Inflammatory macrophage treated with lipopolysaccharide for 1 hour (primary cell): ENCODE results near the gene SLC25A33.
"Not testable (repeated sequence)": the region's sequence is repeated elsewhere in the genome, so short reads cannot be mapped to it uniquely, and the experiment has no call there.

Experiments
- DNase-seq, 2 donors: peaks; one replicate each; pipeline ENCODE4 v3.0.0-alpha.2; 2020 to 2022

The SLC25A33 gene, protein sequence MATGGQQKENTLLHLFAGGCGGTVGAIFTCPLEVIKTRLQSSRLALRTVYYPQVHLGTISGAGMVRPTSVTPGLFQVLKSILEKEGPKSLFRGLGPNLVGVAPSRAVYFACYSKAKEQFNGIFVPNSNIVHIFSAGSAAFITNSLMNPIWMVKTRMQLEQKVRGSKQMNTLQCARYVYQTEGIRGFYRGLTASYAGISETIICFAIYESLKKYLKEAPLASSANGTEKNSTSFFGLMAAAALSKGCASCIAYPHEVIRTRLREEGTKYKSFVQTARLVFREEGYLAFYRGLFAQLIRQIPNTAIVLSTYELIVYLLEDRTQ

DNA sequence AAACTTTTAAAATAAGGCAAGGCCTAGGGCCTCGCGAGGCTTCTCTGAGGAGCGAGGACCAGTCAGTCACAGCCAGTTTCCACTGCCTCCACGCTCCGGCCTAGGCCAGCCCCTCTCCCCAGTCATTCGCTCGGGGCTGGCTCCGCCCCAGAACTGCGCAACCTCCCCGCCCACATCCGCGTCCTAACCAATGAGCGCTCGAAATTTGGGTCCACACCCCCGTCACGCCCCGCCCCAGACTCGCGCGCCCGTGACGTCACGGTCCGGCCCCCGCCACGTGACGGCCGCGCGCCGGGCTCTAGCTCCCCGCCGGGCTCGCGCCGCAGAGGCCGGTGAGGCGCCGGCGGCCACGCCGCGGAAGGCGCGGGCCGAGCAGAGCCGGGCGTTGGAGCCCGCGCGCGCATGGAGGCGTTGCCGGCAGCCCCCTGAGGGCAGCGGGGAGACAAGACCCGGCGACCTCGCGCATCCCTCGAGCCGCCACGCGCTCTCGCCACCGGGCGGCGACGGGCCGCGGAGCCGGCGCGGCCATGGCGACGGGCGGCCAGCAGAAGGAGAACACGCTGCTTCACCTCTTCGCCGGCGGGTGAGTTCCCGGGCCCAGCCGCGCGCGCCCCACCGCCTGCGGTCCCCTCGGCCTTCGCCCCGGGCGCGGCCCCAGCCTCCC lies at the start of gene SLC25A33:
Gene SLC25A33 (plus strand): TSS at position 301 of the 664 bp plus-strand sequence. CDS start 227 bp downstream, at position 528.
- DNase-seq, result peak; percentile 94 to 100

DNA sequence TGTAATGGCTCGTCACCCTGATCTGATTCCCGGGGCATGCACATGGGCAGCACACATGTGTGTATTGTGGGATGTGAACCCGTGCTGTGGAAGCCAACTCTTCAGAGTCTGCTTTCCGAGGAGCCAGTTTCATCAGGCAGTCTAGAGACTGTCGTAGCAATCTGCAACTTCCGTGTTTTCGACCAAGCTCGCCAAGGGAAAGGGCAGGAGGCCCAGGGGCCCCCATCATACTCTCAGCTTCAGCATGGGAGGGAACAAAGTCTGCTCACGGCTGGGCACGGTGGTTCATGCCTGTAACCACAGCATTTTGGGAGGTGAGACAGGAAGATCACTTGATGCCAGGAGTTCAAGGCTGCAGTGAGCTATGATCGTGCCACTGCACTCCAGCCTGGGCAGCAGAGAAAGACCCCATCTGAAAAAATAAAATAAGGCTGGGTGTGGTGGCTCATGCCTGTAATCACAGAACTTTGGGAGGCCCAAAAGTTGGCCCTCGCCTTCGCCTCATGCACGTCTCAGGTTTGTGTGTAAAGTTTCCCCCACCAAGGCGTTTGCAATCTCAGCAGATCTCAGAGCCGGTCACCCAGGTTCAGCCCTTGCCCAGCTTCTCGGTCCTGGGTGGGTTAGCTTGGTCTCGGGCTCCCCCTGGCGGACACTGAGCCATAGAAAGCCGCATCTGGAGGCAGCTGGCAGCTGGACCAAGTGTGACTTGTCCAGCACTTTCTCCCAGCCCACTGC lies 48.5 kb upstream of the SLC25A33 start:
- peak; percentile 56 to 94 for DNase-seq

DNA sequence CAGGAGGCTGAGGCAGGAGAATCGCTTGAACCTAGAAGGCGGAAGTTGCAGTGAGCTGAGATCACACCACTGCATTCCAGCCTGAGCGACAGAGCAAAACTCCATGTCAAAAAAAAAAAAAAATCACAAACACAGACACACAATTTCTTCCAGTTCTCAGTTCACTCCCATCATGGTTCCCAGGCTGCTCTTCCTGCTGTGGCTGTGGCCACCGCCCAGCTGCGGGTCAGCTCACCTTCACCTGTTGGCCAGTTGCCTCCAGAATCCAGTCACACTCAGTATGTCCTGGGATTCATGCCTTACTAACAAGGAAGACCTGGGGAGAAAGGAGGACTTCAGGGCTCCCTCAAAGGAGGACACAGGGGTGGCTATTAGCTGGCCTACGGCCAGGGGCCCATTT lies 45.9 kb upstream of the SLC25A33 start:
- DNase-seq, result no peak

DNA sequence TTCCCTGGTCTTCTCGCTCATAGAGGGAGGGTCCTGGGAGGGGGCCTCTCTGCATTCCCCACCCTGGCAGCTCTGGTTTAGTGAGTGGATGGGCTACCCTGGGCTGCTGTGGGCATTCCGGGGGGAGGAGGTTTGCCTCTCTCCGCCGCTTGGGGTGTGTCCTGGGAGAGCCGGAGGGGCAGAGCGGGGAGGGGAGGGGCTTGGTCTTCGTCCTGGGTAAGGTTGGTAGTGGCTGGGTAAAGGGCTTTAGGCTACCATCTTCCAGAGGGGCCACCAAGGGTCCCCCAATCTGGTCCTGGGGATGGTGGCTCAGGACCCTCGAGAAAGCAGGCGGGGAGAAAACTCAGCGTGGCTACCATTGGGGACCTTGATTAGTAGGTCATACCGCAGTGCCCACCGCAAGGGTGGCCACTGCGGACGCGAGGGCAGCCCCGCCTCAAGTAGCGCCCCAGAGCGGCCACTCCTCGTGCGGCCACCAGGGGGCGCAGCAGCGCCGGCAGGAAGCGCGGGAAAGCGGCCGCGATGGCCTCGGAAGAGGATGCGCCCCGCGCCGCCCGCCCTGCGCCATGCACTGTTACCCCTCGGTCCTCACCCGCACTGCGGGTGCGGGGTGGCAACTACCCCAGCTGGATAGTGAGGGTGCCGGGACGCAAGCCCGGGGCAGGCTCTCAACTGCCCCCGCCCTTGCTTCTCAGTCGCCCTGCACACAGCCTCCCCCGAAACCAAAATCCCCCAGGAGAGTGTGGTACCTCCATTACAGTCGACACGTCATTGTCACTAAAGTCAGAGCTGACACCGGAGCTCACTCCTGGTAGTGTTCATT lies 44.1 kb upstream of the SLC25A33 start:
- DNase-seq, result peak in 1 of 2 donors; percentile 69

DNA sequence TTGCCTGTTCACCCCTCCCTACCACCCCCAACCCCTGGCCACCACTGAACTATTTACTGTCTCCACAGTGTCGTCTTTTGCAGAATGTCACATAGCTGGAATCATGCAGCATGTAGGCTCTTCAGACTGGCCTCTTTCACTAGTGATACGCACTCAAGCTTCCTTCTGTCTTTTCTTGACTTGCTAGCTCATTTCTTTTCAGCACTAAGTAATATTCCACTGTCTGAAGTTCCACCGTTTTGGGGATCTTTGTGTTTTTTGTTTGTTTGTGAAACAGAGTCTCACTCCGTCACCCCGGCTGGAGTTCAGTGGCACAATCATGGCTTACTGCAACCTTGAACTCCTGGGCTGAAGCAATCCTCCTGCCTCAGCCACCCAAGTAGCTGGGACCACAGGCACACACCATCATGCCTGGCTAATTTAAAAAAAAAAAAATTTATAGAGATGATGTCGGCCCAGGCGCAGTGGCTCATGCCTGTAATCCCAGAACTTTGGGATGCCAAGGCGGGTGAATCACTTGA lies 43.4 kb upstream of the SLC25A33 start:
- DNase-seq, result no peak

DNA sequence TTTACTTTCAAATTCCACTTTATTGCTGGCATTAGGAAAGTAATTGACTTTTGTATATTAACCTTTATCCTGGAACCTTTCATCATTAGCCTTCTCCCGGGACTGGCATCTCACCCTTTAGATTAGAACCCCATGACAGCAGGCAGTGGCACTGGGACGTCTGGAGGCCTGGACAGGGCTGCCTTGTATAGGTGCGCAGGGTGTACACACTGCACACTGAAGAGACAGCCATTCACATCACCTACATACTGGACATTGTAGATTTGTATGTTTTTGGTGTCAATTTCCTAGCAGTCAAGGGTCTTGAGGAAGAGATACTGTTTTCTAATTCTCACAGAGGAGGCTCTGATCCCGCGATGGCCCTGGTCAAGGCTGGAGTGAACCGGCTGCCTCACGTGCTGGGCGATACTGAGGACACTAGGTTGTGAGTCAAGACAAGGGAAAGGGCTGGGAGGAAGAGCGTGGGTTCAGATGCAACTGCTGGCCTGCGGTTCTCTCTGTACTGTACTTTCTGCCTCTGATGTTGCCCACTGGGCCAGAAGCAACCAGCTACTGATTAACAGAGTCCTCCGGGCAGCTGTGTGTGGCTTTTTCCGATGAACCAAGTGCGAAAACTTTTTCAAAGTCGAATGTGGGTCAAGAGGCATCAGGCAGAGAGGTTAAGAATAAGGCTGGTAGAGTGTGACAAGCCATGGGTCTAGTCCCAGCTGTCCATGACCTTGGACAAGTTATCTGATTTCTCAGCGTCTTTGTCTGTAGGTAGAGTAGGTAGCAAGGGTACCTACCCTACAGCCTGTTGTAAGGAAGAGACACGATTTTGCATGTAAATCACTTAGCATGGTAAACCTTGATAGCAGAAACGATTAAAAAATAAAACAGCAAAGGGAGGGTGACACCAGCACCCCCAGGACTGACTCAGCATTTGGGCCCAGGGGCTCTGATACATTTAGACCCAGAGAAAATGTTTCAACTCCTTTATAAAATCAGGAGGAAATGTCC lies 38.2 kb upstream of the SLC25A33 start:
- DNase-seq, result no peak

DNA sequence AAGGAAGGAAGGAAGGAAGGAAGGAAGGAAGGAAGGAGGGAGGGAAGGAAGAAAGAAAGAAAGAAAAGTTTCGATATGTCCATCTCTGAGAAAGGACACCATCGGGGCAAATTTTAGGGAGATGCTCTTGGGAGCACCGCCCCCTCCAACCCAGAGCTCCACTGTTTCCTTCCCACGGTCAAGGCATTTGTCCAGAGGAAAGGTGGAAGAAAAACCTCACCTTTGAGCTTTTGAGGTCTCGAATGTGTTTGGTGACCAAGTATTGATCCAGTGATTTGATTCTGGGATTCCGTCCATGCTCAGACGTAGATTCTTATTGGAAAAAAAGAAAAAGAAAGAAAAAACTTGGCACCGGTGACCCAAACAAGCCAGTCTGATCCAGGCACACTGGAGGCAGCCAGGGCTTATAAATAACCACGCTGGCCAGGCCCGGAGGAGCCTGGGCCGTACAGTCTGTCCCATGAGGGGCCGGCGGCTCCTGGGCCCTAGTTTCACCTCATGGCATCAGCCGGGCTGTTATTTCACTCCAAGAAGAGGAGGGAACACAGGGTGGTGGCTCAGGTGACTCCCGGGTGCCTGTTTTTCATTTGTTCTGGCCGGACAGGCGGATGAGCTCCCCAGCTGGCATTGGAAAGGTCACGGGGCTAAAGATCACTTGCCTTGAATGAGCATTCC lies 36.1 kb upstream of the SLC25A33 start:
- DNase-seq, result no peak

DNA sequence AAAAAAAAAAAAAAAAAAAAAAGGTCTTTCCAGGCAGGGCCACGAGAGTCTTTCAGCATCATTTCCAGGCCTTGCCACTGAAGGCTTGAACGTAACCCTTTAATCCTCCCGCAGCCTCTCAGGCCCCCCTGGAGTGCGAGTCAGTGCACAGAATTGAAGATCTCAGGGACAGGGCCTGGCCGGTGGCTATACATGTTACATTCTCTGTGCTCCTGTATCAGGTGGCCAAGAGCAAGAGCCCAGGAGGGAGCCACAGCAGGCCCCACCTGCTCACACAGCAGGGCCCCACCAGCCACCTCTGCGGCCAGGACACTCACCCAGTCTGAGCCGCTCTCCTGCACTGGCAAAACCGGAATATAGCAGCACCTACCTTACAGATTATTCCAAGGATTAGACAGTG lies 34.1 kb upstream of the SLC25A33 start:
- no peak for DNase-seq

DNA sequence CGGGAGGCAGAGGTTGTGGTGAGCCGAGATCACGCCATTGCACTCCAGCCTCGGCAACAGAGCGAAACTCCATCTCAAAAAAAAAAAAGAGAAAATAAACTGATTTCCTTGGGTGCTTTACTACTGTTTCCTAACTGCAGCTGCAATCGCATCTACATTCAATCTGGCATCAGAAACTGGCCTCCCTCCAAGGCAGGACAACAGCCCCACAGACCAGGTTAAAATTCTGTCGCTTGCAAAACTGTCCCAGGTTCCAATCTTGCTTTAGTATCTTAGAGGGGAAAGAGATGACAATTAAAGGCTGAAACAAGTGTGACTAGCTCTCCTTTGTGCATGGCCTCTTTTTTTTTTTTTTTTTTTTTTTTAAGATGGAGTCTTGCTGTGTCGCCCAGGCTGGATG lies 32.4 kb upstream of the SLC25A33 start:
- no peak for DNase-seq

DNA sequence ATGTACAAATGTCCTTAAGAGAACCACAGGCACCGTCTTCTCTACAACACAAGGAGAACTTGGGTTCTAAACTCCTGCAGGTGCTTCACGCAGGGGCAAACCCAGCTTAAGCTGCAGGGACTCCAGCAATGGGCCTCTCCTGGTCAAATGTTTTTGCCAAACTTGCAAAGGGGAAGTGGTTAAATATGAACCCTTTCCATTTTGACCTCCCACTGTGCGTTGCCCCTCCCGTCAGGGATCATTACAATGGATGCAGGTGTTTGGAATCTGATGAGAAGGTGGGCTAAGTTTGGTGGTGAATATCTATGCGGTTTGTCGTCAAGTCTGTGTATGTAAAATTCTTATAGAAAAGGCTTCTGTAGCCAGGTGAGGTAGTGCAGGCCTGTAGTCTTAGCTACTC lies 29.1 kb upstream of the SLC25A33 start:
- no peak for DNase-seq

DNA sequence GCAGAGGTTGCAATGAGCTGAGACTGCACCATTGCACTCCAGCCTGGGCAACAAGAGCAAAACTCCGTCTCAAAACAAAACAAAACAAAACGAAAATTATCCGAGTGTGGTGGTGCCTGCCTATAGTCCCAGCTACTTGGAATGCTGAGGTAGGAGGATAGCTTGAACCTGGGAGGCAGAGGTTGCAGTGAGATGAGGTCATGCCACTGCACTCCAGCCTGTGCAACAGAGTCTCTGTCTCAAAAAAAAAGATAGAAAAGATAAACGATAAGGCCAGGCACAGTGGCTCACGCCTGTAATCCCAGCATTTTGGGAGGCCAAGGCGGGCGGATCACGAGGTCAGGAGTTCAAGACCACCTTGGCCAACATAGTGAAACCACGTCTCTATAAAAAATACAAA lies 23.7 kb upstream of the SLC25A33 start:
- DNase-seq, result not testable (repeated sequence)

DNA sequence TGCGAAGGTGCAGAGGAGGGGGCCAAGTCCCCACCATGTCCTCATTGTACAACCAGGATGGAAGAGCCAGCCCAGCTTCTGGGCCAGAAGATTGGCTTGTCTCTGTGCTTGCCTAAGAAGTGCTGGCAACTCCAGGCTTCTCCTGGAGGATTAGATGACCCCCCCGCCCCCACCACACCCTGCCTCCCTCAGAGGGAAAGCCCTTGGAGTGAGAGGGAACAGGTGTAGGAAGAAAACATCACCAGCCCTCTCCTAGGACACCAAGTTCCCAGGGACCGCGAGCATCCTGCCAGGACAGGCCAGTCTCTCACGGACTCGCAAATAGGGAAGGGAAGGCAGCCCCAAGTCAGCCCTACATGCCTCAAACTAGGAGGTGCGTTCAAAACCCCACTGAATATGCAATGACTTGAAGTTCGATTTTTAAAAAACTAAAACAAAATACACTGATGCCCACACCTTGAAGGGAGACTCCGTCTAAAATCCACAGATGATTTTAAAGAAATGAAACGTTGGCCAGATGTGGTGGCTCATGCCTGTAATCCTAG lies 20.7 kb upstream of the SLC25A33 start:
- DNase-seq, result no peak

DNA sequence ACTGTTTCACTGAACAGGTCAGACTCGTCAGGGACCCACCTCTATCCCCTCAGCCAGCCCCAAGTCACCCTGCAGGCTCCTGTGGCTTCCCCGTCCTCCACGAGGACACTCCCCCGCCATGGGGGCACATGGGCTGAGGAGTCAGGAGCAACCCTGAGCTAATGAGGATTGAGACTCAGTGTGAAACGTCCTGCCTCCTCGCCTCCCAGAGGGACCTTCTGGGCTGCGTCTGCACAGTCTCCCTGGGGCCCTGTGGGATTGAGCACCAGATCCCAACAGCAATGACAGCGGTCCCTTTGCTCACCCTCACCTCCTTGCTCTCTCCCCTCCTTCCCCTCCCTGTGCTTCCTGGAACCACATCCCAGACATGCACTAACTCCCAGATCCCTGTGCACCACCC lies 18.9 kb upstream of the SLC25A33 start:
- DNase-seq, result no peak

DNA sequence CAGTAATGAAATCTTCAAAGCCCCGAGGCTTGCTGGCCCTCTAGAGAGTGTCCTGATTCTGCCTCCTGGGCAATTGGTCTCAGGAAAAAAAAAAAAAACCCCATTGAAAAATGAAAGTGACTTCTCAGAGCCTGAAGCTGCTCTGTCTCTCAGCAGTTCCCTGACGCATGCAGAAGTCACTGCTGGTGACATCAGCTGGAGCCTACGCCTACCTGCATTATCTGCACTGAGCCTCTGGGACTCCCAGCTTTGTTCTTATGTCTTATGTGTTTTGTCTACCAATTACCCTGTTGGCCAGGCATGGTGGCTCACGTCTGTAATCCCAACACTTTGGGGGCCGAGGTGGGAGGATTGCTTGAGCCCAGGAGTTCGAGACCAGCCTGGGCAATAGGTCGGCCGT lies 10.1 kb upstream of the SLC25A33 start:
- peak; percentile 66 to 82 for DNase-seq

DNA sequence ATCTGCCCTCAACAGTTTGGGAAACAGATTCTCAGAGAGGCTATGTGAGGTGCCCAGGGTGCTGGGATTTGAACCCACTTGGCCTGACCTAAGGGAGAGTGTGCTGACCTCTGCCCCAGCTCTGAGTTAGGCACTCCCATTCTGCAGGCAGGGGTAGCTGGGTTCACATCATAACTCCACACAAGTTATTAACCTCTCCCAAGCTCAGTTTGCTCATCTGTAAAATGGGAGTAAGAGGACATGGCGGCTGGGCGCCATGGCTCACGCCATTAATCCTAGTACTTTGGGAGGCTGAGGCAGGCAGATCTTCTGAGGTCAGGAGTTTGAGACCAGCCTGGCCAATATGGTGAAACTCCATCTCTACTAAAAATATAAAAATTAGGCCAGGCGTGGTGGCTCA lies 8.9 kb upstream of the SLC25A33 start:
- DNase-seq, result no peak

DNA sequence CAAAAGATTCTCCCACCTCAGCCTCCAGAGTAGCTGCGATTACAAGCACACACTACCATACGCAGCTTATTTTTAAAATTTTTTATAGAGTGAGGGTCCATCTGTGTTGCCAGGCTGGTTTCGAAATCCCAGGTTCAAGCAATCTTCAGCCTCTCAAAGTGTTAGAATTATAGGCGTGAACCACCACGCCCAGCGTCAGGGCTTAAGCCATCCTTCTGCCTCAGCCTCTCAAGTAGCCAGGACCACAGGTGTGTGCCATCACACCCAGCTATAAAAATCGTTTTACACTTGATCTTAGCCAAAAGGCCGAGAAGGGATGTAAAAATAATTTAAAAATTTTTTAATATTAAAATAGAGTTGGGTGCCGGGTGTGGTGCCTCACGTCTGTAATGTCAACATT lies 4.3 kb upstream of the SLC25A33 start:
- DNase-seq, result no peak

DNA sequence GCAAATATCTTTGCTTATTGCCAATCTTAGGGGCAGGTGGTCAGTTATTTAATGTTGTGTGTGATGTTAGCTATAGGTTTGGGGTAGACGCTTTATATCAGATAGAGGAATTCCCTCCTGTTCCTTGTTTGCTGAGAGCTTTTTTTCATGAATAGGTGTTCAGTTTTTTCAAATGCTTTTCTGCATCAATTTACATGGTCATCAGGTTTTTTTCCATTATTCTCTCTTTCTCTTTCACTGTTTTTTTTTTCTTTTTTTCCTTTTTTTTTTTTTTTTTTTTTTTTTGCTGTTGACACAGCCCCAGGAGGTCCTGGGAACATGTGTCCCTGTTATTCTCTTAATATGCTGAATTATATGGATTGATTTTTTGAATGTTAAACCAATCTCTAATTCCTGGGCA lies 3.0 kb upstream of the SLC25A33 start:
- no peak for DNase-seq

DNA sequence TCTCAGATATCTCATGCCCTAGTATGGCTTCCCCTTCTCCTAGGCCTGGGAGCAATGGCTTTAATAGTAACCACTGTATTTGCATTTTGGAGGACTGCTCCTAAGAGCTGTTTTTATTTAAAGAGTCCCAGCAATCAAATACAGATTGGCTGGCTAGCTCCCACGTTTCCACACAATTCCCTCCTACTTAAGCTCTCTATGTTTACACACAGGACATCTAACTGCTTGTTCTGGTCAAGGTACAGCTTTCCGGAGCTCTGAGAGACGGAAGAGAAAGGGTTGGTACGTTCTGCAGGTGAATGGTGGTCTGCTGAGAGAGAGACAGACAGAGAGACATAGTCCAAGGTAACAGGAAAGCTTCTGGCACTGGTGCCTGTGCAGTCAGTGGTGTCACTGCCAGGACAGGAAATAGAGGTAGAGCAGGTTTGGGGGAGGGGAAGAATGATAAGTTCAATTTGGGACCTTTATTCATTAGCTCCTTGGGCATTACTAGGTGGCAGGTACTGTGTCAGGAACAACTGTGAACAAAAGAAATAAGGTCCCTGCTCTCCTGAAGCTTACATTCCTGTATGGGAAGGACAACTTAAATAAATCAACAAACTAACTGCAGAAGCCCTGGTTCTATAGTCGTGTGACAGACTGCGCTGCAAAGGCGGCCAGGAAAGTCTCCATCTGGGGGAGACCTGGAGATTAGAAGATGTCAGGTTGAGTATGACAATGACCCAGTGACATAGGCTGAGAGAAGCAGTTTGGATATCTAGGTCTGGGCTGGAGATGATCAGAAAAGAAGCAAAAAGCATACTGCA lies 1.2 kb upstream of the SLC25A33 start:
- no peak for DNase-seq

DNA sequence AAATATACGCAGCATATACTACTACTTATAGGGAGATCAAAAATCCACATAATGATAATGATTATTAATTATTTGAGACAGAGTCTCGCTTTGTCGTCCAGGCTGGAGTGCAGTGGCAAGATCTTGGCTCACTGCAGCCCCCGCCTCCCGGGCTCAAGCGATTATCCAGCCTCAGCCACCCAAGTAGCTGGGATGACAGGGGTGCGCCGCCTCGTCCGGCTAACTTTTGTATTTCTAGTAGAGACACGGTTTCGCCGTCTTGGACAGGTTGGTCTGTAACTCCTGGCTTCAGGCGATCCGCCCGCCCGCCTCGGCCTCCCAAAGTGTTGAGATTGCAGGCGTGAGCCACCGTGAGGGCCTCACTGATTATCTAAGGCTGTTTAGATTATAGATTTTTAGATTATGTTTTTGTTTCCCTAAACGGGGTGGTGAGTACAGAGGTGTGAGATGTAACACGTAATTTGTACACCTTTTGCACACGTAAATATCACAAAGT lies 548 bp upstream of the SLC25A33 start:
- DNase-seq, result no peak
